B cell (primary cell): Measurements from ENCODE around the gene TCN2.

ENCODE experiments used
- CTCF ChIP-seq: fragments of 200-600 bp; IDR thresholded peaks from one replicate; pipeline ENCODE4 v1.8.0; 2022; ENCODE audit warnings: antibody characterized with exemption, mild to moderate bottlenecking
- EZH2 ChIP-seq: IDR thresholded peaks from 2 replicates; pipeline ENCODE4 v1.6.1; 2012; ENCODE audit warnings: borderline replicate concordance, low read depth, mild to moderate bottlenecking, moderate library complexity, low read length; ENCODE audit not compliant: insufficient read depth, poor library complexity, severe bottlenecking

DNA sequence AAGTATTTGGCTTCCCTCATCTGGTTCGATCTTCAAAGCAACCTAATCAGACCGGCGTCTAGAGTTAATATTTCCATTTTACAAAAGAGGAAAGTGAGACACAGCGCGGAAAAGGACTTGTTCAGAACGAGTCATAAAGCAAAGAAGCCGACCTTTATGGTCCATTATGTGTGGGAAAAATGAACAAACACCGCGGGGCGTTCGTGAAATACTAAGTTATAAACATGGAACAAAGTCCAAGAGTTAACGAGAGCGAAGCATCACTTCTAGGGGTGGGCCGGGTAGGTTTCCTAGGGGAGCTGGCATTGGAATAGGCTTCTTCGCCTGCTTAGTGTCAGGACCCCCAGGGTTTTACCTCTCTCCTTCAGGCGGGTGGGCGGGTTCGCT, 60.1 kb downstream of the TCN2 start:
- TF ChIP-seq CTCF, result no peak
- TF ChIP-seq EZH2, result no peak
